Activated T-cell treated with anti-CD3 and anti-CD28 coated beads, Interleukin-2, amount 50 U/mL, for 1 hour (primary cell): ENCODE measurements around the gene CAPN1.

Source experiments
- DNase-seq: peaks from one replicate; pipeline ENCODE4 v3.0.0-alpha.2; 2020

The CAPN1 gene

GRCh38 chr11:65204143-65204542 lies 22.4 kb downstream of the CAPN1 start:
- no peak for DNase-seq

- peak; percentile 65 for DNase-seq
These were observed 23.2 kb downstream of the CAPN1 start for GRCh38 chr11:65204646-65205601.

GRCh38 chr11:65205602-65205967 lies 23.9 kb downstream of the CAPN1 start:
- DNase-seq: no peak

GRCh38 chr11:65206441-65206841 lies 24.7 kb downstream of the CAPN1 start:
- DNase-seq: no peak

- no peak for DNase-seq
These were observed 25.2 kb downstream of the CAPN1 start for GRCh38 chr11:65206901-65207300.

- DNase-seq: no peak
These were observed 26.4 kb downstream of the CAPN1 start for GRCh38 chr11:65207918-65208784.

GRCh38 chr11:65208785-65209710 lies 27.3 kb downstream of the CAPN1 start:
- DNase-seq: no peak

- no peak for DNase-seq
These were observed 28.1 kb downstream of the CAPN1 start for GRCh38 chr11:65209711-65210360.

- no peak for DNase-seq
These were observed 28.6 kb downstream of the CAPN1 start for GRCh38 chr11:65210361-65210731.

- no peak for DNase-seq
These were observed 29.0 kb downstream of the CAPN1 start for GRCh38 chr11:65210748-65211147.

- no peak for DNase-seq
These were observed 29.8 kb downstream of the CAPN1 start for GRCh38 chr11:65211293-65212105.

GRCh38 chr11:65212226-65212801 lies 30.6 kb downstream of the CAPN1 start:
- no peak for DNase-seq

- no peak for DNase-seq
These were observed 31.8 kb downstream of the CAPN1 start for GRCh38 chr11:65213322-65214211.

GRCh38 chr11:65214212-65214845 lies 32.6 kb downstream of the CAPN1 start:
- DNase-seq: no peak

GRCh38 chr11:65215441-65216076 lies 33.8 kb downstream of the CAPN1 start:
- DNase-seq: no peak

- DNase-seq: no peak
These were observed 35.1 kb downstream of the CAPN1 start for GRCh38 chr11:65216830-65217229.

GRCh38 chr11:65217441-65218423 lies 36.0 kb downstream of the CAPN1 start:
- no peak for DNase-seq
